Thoracic aorta (tissue), 2 donors: ENCODE results near the gene SLC16A11. TPM values are rescaled to one million over a fixed set of nuclear protein-coding genes. Genes with fewer than 3 reads are reported as not detected.

Source experiments
- ATAC-seq: fragments of 150-250 bp; one replicate; pipeline ENCODE4 v1.8.0; 2017; ENCODE audit warnings: low read depth; ENCODE audit not compliant: insufficient number of reproducible peaks, low FRiP score
- DNase-seq: peaks from one replicate; pipeline ENCODE4 v3.0.0-alpha.2; 2020; ENCODE audit warnings: low spot score
- H3K27ac ChIP-seq, 2 donors: fragments of 200-600 bp; sonication (generic); 1 replicate in 1 of 2; 2 replicates in 1 of 2; pipeline ENCODE4 v1.5.1; 2016; ENCODE audit warnings: mild to moderate bottlenecking in 2 of 2, moderate library complexity in 2 of 2
- H3K27me3 ChIP-seq: fragments of 200-600 bp; sonication (generic); replicated peaks from 2 replicates; pipeline ENCODE4 v1.6.0; 2016; ENCODE audit warnings: mild to moderate bottlenecking; ENCODE audit not compliant: insufficient read depth
- H3K36me3 ChIP-seq: fragments of 200-600 bp; sonication (generic); one replicate; pipeline ENCODE4 v1.5.1; 2016
- H3K4me1 ChIP-seq, 2 donors: fragments of 200-600 bp; sonication (generic); 1 replicate in 1 of 2; 2 replicates in 1 of 2; pipeline versions ENCODE4 v1.5.1 to v1.6.0; 2016; ENCODE audit warnings: low read depth in 2 of 2, mild to moderate bottlenecking in 1 of 2; ENCODE audit not compliant: control insufficient read depth in 1 of 2
- H3K4me3 ChIP-seq: fragments of 200-600 bp; sonication (generic); 2 replicates; pipeline ENCODE4 v1.5.1; 2016; ENCODE audit warnings: mild to moderate bottlenecking
- H3K9me3 ChIP-seq: fragments of 200-600 bp; sonication (generic); 2 replicates; pipeline ENCODE4 v1.5.1; 2016
- CTCF ChIP-seq: fragments of 200-600 bp; sonication (generic); IDR thresholded peaks from one replicate; pipeline ENCODE4 v1.5.1; 2019; ENCODE audit warnings: antibody characterized with exemption
- total RNA-seq, 2 donors: library from RNA; depleted of rRNA; stranded (reverse); fragments of >200 nt; gene quantifications; one replicate each; pipeline versions ENCODE4 v1.1.0 to v1.2.3, GENCODE V29; 2016

The SLC16A11 gene
- total RNA-seq, 2 donors from 2014 or later = 0.27 TPM; not detected in 1

GRCh38 chr17:7016886-7017826, 26.7 kb downstream of the SLC16A11 start:
- H3K4me1 ChIP-seq = peaks cover 16 to 64% of the 10 kb centered on the region in 2 donors
- H3K27ac ChIP-seq = peak overlapping the region; percentile 91 to 97
- ATAC-seq (no peak), DNase-seq (no peak)
- H3K9me3 ChIP-seq = no peaks in the 10 kb centered on the region
- no peaks in the 10 kb centered on the region for H3K27me3 ChIP-seq
- no peaks in the 10 kb centered on the region for H3K36me3 ChIP-seq
- TF ChIP-seq CTCF = no peak
- peak overlapping the region; percentile 90 for H3K4me3 ChIP-seq

GRCh38 chr17:7016418-7016817, 27.5 kb downstream of the SLC16A11 start:
- TF ChIP-seq CTCF = no peak
- no peaks in the 10 kb centered on the region for H3K27me3 ChIP-seq
- no peaks in the 10 kb centered on the region for H3K9me3 ChIP-seq
- DNase-seq (no peak), ATAC-seq (no peak)
- H3K4me1 ChIP-seq = peaks cover 18 to 65% of the 10 kb centered on the region in 2 donors
- no peak overlapping the region for H3K4me3 ChIP-seq
- H3K36me3 ChIP-seq = no peaks in the 10 kb centered on the region
- peak overlapping the region; percentile 25 to 97 for H3K27ac ChIP-seq

- no peaks in the 10 kb centered on the region for H3K36me3 ChIP-seq
- peak overlapping the region; percentile 89 for H3K4me3 ChIP-seq
- H3K9me3 ChIP-seq = no peaks in the 10 kb centered on the region
- no peak for DNase-seq
- H3K27me3 ChIP-seq = no peaks in the 10 kb centered on the region
- TF ChIP-seq CTCF = no peak
- H3K27ac ChIP-seq = peak overlapping the region; percentile 97 to 98
- no peak for ATAC-seq
- H3K4me1 ChIP-seq = peaks cover 30 to 66% of the 10 kb centered on the region in 2 donors
These were observed 28.6 kb downstream of the SLC16A11 start for GRCh38 chr17:7014995-7015958.

- no peaks in the 10 kb centered on the region for H3K27me3 ChIP-seq
- DNase-seq (peak; percentile 91), ATAC-seq (peak; percentile 72)
- peak overlapping the region; percentile 97 to 98 for H3K27ac ChIP-seq
- H3K9me3 ChIP-seq = no peaks in the 10 kb centered on the region
- peak; percentile 88 for TF ChIP-seq CTCF
- H3K36me3 ChIP-seq = no peaks in the 10 kb centered on the region
- H3K4me1 ChIP-seq = peaks cover 35 to 71% of the 10 kb centered on the region in 2 donors
- peak overlapping the region; percentile 89 for H3K4me3 ChIP-seq
These were observed 29.5 kb downstream of the SLC16A11 start for GRCh38 chr17:7014261-7014994.
